Left lung (tissue), 10 donors: ENCODE results near the gene PPP1R15A. TPM values are rescaled to one million over a fixed set of nuclear protein-coding genes. Genes with fewer than 3 reads are reported as not detected.

ENCODE experiments used
- ATAC-seq: fragments of 200-7000 bp; cut with Tn5 transposase; one replicate; pipeline ENCODE4 v1.9.1; 2020; ENCODE audit warnings: moderate library complexity
- DNase-seq, 4 donors: peaks; one replicate each; pipeline ENCODE4 v3.0.0-alpha.2; 2013 to 2020
- H3K27ac ChIP-seq, 2 donors: fragments of 200-600 bp; sonication (generic) in 1 of 2; one replicate each; pipeline versions ENCODE4 v1.5.0 to v1.8.0; 2020 to 2021
- H3K27me3 ChIP-seq, 2 donors: fragments of 200-600 bp; sonication (generic) in 1 of 2; one replicate each; pipeline versions ENCODE4 v1.5.0 to v1.8.0; 2020 to 2021
- H3K36me3 ChIP-seq, 2 donors: fragments of 200-600 bp; sonication (generic) in 1 of 2; one replicate each; pipeline versions ENCODE4 v1.5.0 to v1.8.0; 2020 to 2021
- H3K4me1 ChIP-seq, 2 donors: fragments of 200-600 bp; one replicate each; pipeline ENCODE4 v1.8.0; 2021
- H3K4me3 ChIP-seq, 2 donors: fragments of 200-600 bp; sonication (generic) in 1 of 2; one replicate each; pipeline versions ENCODE4 v1.5.0 to v1.8.0; 2020 to 2021; ENCODE audit warnings: mild to moderate bottlenecking in 1 of 2
- H3K9me3 ChIP-seq, 2 donors: fragments of 200-600 bp; sonication (generic) in 1 of 2; one replicate each; pipeline versions ENCODE4 v1.5.0 to v1.8.0; 2020 to 2021
- CTCF ChIP-seq, 2 donors: fragments of 200-600 bp; sonication (generic) in 1 of 2; IDR thresholded peaks; one replicate each; pipeline versions ENCODE4 v1.5.0 to v1.8.0; 2021; ENCODE audit warnings: antibody characterized with exemption in 2 of 2
- intact Hi-C, 2 donors: fragments of 100-400 bp; cut with DNase I; formaldehyde crosslinking; loops; one replicate each; pipeline versions ENCODE4 v1.11.2 to v1.14.2; 2022
- polyA plus RNA-seq, 6 donors: library from polyadenylated mRNA; unstranded; fragments of 120-200 nt; gene quantifications; one replicate each; pipeline ENCODE4 v1.2.1, GENCODE V29; 2013; ENCODE audit not compliant: insufficient read length in 6 of 6
- total RNA-seq, 2 donors: library from RNA; stranded (reverse); fragmentation: NEBNext Ultra II Directional; extraction: Animal tissue kit (Norgen Biotek cat#: 25700); gene quantifications; one replicate each; pipeline ENCODE4 v1.2.1, GENCODE V29; 2021
- donor health status: DM: no; HTN: yes; CAD: no.
- donor health status: DM: no; HTN: no; CAD: no.

PPP1R15A gene
- total and polyA plus RNA-seq, 8 donors, result 36.3 to 110 (median 67.6) TPM

DNA sequence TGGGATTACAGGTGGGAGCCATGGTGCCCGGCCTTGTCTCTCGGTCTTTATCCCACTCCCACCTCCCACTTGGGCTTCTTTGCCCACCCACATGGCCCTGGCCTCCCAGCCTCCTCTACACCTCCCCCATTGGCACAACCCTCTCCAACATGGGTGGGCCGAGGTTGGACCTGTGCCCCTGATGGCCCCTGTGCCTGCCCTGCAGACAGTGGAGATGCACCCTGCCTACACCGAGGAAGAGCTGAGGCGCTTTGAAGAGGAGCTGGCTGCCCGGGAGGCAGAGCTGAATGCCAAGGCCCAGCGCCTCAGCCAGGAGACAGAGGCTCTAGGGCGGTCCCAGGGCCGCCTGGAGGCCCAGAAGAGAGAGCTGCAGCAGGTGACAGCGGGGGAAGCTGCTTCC is 48.7 kb downstream of the PPP1R15A start:
- intact Hi-C loops, result no loop called here
- no peak for ATAC-seq
- H3K36me3 ChIP-seq, result peaks cover 0 to 80% of the 10 kb centered on the region in 2 donors

GRCh38 chr19:48921721-48922500 is 49.7 kb downstream of the PPP1R15A start:
- H3K27me3 ChIP-seq, result no peaks in the 10 kb centered on the region
- no peaks in the 10 kb centered on the region for H3K9me3 ChIP-seq
- H3K27ac ChIP-seq, result no peak overlapping the region
- DNase-seq (no peak), ATAC-seq (no peak)
- intact Hi-C loops, result no loop called here
- H3K4me1 ChIP-seq, result peaks cover 0 to 9% of the 10 kb centered on the region in 2 donors
- peaks cover 0 to 71% of the 10 kb centered on the region in 2 donors for H3K36me3 ChIP-seq
- H3K4me3 ChIP-seq, result no peak overlapping the region
- TF ChIP-seq CTCF (IDR thresholded peaks at IDR 0.05), result no peak

More for the DNA sequence above, 48.7 kb downstream of the PPP1R15A start:
- Histone ChIP-seq H3K27me3 (no peaks in the 10 kb centered on the region), H3K27ac (no peak overlapping the region), H3K4me3 (no peak overlapping the region), H3K9me3 (no peaks in the 10 kb centered on the region), H3K4me1 (no peaks in the 10 kb centered on the region)
- DNase-seq, result no peak
- no peak for TF ChIP-seq CTCF (IDR thresholded peaks at IDR 0.05)

DNA sequence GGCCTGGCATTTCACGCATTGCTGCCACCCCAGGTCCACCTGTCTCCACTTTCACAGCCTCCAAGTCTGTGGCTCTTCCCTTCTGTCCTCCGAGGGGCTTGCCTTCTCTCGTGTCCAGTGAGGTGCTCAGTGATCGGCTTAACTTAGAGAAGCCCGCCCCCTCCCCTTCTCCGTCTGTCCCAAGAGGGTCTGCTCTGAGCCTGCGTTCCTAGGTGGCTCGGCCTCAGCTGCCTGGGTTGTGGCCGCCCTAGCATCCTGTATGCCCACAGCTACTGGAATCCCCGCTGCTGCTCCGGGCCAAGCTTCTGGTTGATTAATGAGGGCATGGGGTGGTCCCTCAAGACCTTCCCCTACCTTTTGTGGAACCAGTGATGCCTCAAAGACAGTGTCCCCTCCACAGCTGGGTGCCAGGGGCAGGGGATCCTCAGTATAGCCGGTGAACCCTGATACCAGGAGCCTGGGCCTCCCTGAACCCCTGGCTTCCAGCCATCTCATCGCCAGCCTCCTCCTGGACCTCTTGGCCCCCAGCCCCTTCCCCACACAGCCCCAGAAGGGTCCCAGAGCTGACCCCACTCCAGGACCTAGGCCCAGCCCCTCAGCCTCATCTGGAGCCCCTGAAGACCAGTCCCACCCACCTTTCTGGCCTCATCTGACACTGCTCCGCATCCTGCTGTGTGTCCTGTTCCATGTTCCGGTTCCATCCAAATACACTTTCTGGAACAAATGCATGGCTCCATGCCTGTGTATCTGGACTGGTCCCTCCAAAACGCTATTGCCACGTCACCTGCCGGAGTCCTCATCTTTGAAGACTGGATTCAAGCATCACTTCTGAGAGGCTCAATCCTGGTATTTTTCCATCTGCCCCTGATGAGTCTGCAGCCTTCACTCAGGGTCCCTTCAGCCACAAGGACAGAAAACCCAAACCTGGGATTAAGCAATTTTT is 50.6 kb downstream of the PPP1R15A start:
- Histone ChIP-seq H3K36me3 (peaks cover 0 to 62% of the 10 kb centered on the region in 2 donors), H3K27me3 (no peaks in the 10 kb centered on the region), H3K4me1 (peaks cover 0 to 14% of the 10 kb centered on the region in 2 donors), H3K27ac (no peak overlapping the region), H3K4me3 (no peak overlapping the region), H3K9me3 (no peaks in the 10 kb centered on the region)
- DNase-seq (no peak), ATAC-seq (no peak)
- intact Hi-C loops, result no loop called here
- TF ChIP-seq CTCF (IDR thresholded peaks at IDR 0.05), result no peak

DNA sequence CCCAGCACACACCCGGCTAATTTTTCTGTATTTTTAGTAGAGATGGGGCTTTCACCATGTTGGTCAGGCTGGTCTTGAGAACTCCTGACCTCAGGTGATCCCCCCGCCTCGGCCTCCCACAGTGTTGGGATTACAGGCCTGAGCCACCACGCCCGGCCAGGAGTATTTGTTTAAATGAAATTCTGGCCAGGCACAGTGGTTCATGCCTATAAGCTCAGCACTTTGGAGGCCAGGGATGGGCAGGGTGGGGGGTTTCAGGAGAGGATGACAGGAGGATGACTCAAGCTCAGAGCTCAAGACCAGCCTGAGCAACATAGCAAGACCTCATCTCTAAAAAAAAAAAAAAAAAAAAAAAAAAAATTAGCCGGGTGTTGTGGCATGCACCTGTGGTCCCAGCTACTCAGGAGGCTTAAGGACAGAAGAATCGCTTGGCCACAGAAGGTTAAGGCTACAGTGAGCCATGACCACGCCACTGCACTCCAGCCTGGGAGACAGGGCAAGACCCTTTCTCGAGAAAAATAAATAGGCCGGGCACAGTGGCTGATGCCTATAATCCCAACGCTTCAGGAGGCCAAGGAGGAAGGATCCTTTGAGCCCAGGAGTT is 53.1 kb downstream of the PPP1R15A start:
- intact Hi-C loops, result no loop called here
- no peak for DNase-seq

More for the DNA sequence above, 53.1 kb downstream of the PPP1R15A start:
- Histone ChIP-seq H3K27ac (peak overlapping the region in 1 of 2 donors; percentile 70), H3K36me3 (peaks cover 0 to 36% of the 10 kb centered on the region in 2 donors), H3K27me3 (no peaks in the 10 kb centered on the region), H3K4me3 (no peak overlapping the region), H3K4me1 (peaks cover 0 to 14% of the 10 kb centered on the region in 2 donors), H3K9me3 (no peaks in the 10 kb centered on the region)
- ATAC-seq, result peak; percentile 8
- no peak for TF ChIP-seq CTCF (IDR thresholded peaks at IDR 0.05)

Other genes with a start within 250 kb of the PPP1R15A start
Only the 30 nearest of the 32 such genes appear.
- gene DBP, start 235.0 kb upstream of the PPP1R15A start, total RNA-seq, result 10 to 100 TPM in 1 of 2 donors, 1 to 10 TPM in 1; 8.9 to 10.5 TPM
- 10 to 100 TPM in 2 of 6 donors, 1 to 10 TPM in 4; 6.4 to 11.1 (median 9.5) TPM for gene DBP, start 235.0 kb upstream of the PPP1R15A start, polyA plus RNA-seq
- gene CA11, start 226.2 kb upstream of the PPP1R15A start, total RNA-seq, result 1 to 10 TPM; 3.6 to 3.9 TPM
- 1 to 10 TPM; 3.7 to 5.6 (median 5.0) TPM for gene CA11, start 226.2 kb upstream of the PPP1R15A start, polyA plus RNA-seq
- under 1 TPM; 0.29 to 0.73 TPM for gene NTN5, start 199.4 kb upstream of the PPP1R15A start, total RNA-seq
- 1 to 10 TPM in 4 of 6 donors, under 1 TPM in 2; 0.66 to 1.4 (median 1.1) TPM for gene NTN5, start 199.4 kb upstream of the PPP1R15A start, polyA plus RNA-seq
- gene FUT2, start 176.4 kb upstream of the PPP1R15A start, total RNA-seq, result 1 to 10 TPM; 1.1 to 2.7 TPM
- 1 to 10 TPM; 2.1 to 3.7 (median 2.8) TPM for gene FUT2, start 176.4 kb upstream of the PPP1R15A start, polyA plus RNA-seq
- 1 to 10 TPM; 1.3 to 1.5 TPM for gene MAMSTR, start 152.7 kb upstream of the PPP1R15A start, total RNA-seq
- gene MAMSTR, start 152.7 kb upstream of the PPP1R15A start, polyA plus RNA-seq, result 1 to 10 TPM; 4.3 to 5.2 (median 4.6) TPM
- gene RASIP1, start 131.8 kb upstream of the PPP1R15A start, total RNA-seq, result 10 to 100 TPM; 15.0 to 25.4 TPM
- gene RASIP1, start 131.8 kb upstream of the PPP1R15A start, polyA plus RNA-seq, result 10 to 100 TPM; 16.0 to 29.9 (median 23.8) TPM
- 1 to 10 TPM in 1 of 2 donors, under 1 TPM in 1; 0.96 to 1.5 TPM for gene IZUMO1, start 125.5 kb upstream of the PPP1R15A start, total RNA-seq
- 1 to 10 TPM; 1.1 to 3.6 (median 1.8) TPM for gene IZUMO1, start 125.5 kb upstream of the PPP1R15A start, polyA plus RNA-seq
- 1 to 10 TPM; 6.0 to 8.7 TPM for gene FUT1, start 119.8 kb upstream of the PPP1R15A start, total RNA-seq
- gene FUT1, start 119.8 kb upstream of the PPP1R15A start, polyA plus RNA-seq, result 1 to 10 TPM; 5.1 to 8.6 (median 6.5) TPM
- not detected for gene FGF21, start 116.9 kb upstream of the PPP1R15A start, total RNA-seq
- gene FGF21, start 116.9 kb upstream of the PPP1R15A start, polyA plus RNA-seq, result not detected
- 10 to 100 TPM; 68.5 to 87.5 TPM for gene BCAT2, start 61.4 kb upstream of the PPP1R15A start, total RNA-seq
- gene BCAT2, start 61.4 kb upstream of the PPP1R15A start, polyA plus RNA-seq, result 10 to 100 TPM; 37.0 to 50.1 (median 42.2) TPM
- gene HSD17B14, start 35.9 kb upstream of the PPP1R15A start, total RNA-seq, result 10 to 100 TPM; 10.1 to 20.3 TPM
- 10 to 100 TPM in 1 of 6 donors, 1 to 10 TPM in 5; 6.7 to 10.9 (median 8.6) TPM for gene HSD17B14, start 35.9 kb upstream of the PPP1R15A start, polyA plus RNA-seq
- 10 to 100 TPM; 21.0 to 37.3 TPM for gene PLEKHA4, start 3.8 kb upstream of the PPP1R15A start, total RNA-seq
- gene PLEKHA4, start 3.8 kb upstream of the PPP1R15A start, polyA plus RNA-seq, result 10 to 100 TPM; 14.4 to 21.1 (median 17.4) TPM
- gene TULP2, start 26.3 kb downstream of the PPP1R15A start, total RNA-seq, result 1 to 10 TPM in 1 of 2 donors, under 1 TPM in 1; 0.89 to 1.2 TPM
- 1 to 10 TPM in 3 of 6 donors, under 1 TPM in 3; 0.72 to 1.4 (median 1.1) TPM for gene TULP2, start 26.3 kb downstream of the PPP1R15A start, polyA plus RNA-seq
- gene NUCB1, start 27.9 kb downstream of the PPP1R15A start, total RNA-seq, result 100 to 1,000 TPM; 286 to 331 TPM
- gene NUCB1, start 27.9 kb downstream of the PPP1R15A start, polyA plus RNA-seq, result 100 to 1,000 TPM; 171 to 210 (median 192) TPM
- gene DHDH, start 61.3 kb downstream of the PPP1R15A start, total RNA-seq, result 1 to 10 TPM; 3.3 to 4.1 TPM
- 1 to 10 TPM in 5 of 6 donors, under 1 TPM in 1; 0.86 to 2.4 (median 1.8) TPM for gene DHDH, start 61.3 kb downstream of the PPP1R15A start, polyA plus RNA-seq
- 100 to 1,000 TPM; 130 to 141 TPM for gene BAX, start 82.5 kb downstream of the PPP1R15A start, total RNA-seq
- gene BAX, start 82.5 kb downstream of the PPP1R15A start, polyA plus RNA-seq, result 10 to 100 TPM; 47.7 to 69.7 (median 60.8) TPM
- gene FTL, start 92.9 kb downstream of the PPP1R15A start, total RNA-seq, result 1,000 to 10,000 TPM; 8,739 to 9,329 TPM
- gene FTL, start 92.9 kb downstream of the PPP1R15A start, polyA plus RNA-seq, result 1,000 to 10,000 TPM; 1,119 to 1,450 (median 1,279) TPM
- gene GYS1, start 120.9 kb downstream of the PPP1R15A start, total RNA-seq, result 10 to 100 TPM; 42.5 to 49.0 TPM
- 10 to 100 TPM; 45.2 to 56.3 (median 50.0) TPM for gene GYS1, start 120.9 kb downstream of the PPP1R15A start, polyA plus RNA-seq
- gene RUVBL2, start 121.5 kb downstream of the PPP1R15A start, total RNA-seq, result 10 to 100 TPM; 46.6 to 66.6 TPM
- gene RUVBL2, start 121.5 kb downstream of the PPP1R15A start, polyA plus RNA-seq, result 10 to 100 TPM; 67.9 to 83.7 (median 76.8) TPM
- not detected for gene LHB, start 144.7 kb downstream of the PPP1R15A start, total RNA-seq
- under 1 TPM in 2 of 6 donors, not detected in 4; 0.31 to 0.57 TPM for gene LHB, start 144.7 kb downstream of the PPP1R15A start, polyA plus RNA-seq
- not detected for gene CGB3, start 151.9 kb downstream of the PPP1R15A start, total RNA-seq
- under 1 TPM in 1 of 6 donors, not detected in 5; 0.81 TPM for gene CGB3, start 151.9 kb downstream of the PPP1R15A start, polyA plus RNA-seq
- not detected for gene CGB2, start 159.5 kb downstream of the PPP1R15A start, total RNA-seq
- not detected for gene CGB2, start 159.5 kb downstream of the PPP1R15A start, polyA plus RNA-seq
- not detected for gene CGB1, start 164.5 kb downstream of the PPP1R15A start, total RNA-seq
- gene CGB1, start 164.5 kb downstream of the PPP1R15A start, polyA plus RNA-seq, result not detected
- under 1 TPM in 1 of 2 donors, not detected in 1; 0.50 TPM for gene CGB5, start 171.4 kb downstream of the PPP1R15A start, total RNA-seq
- gene CGB5, start 171.4 kb downstream of the PPP1R15A start, polyA plus RNA-seq, result not detected
- not detected for gene CGB8, start 176.7 kb downstream of the PPP1R15A start, total RNA-seq
- gene CGB8, start 176.7 kb downstream of the PPP1R15A start, polyA plus RNA-seq, result under 1 TPM in 1 of 6 donors, not detected in 5; 0.89 TPM
- gene CGB7, start 185.3 kb downstream of the PPP1R15A start, total RNA-seq, result under 1 TPM; 0.09 to 0.34 TPM
- gene CGB7, start 185.3 kb downstream of the PPP1R15A start, polyA plus RNA-seq, result under 1 TPM; 0.11 to 0.69 (median 0.18) TPM
- gene NTF4, start 192.4 kb downstream of the PPP1R15A start, total RNA-seq, result 1 to 10 TPM; 2.1 to 6.2 TPM
- 1 to 10 TPM in 2 of 6 donors, under 1 TPM in 4; 0.63 to 1.6 (median 0.78) TPM for gene NTF4, start 192.4 kb downstream of the PPP1R15A start, polyA plus RNA-seq
- not detected for gene KCNA7, start 200.3 kb downstream of the PPP1R15A start, total RNA-seq
- gene KCNA7, start 200.3 kb downstream of the PPP1R15A start, polyA plus RNA-seq, result under 1 TPM in 5 of 6 donors, not detected in 1; 0.04 to 0.12 (median 0.06) TPM
- 100 to 1,000 TPM; 161 to 173 TPM for gene SNRNP70, start 213.0 kb downstream of the PPP1R15A start, total RNA-seq
- 100 to 1,000 TPM; 270 to 371 (median 354) TPM for gene SNRNP70, start 213.0 kb downstream of the PPP1R15A start, polyA plus RNA-seq
- 1 to 10 TPM; 6.5 to 6.9 TPM for gene LIN7B, start 241.9 kb downstream of the PPP1R15A start, total RNA-seq
- 10 to 100 TPM in 2 of 6 donors, 1 to 10 TPM in 4; 7.3 to 12.5 (median 9.2) TPM for gene LIN7B, start 241.9 kb downstream of the PPP1R15A start, polyA plus RNA-seq